Measurements from ENCODE around the gene ADAM15. TPM values are rescaled to one million over a fixed set of nuclear protein-coding genes. Genes with fewer than 3 reads are reported as not detected.

The ADAM15 gene
- total RNA-seq, 2 experiments from 2014 or later, result 54.3 to 60.5 TPM

DNA sequence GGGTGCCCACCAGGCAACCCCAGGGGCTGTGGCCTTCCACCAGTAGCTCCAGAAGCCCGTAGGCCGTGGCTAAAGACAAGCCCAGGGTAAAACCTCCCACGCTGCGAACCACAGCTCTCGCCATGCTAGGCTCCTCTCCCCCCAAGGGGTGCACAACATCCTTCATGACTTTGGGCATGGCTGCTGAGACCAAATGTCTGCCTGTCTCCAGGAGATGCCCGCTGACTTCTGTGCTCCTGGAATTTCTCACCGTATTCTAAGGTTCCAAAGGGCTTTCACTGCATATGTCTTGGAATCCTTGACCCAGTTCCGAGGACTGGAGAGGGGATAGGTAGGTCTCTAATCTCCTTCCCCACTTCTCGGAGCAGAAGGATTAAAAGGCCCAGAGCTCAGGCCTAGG is 17.6 kb upstream of the ADAM15 start, which contains the start of the genes DCST1 and DCST2:
DCST1 (plus strand) TSS at position 301 of the 400 bp plus-strand sequence. CDS start 213 bp downstream, outside the sequence.
DCST2 (minus strand) TSS at position 258 of the 400 bp plus-strand sequence; CDS start at position 178, 80 bp downstream.
- CTCF ChIA-PET, result interaction anchor here (1.0 to 2.3 kb wide), 2 partner anchors 10 to 16 kb away, joined by 4 to 6 read pairs; no protein-coding TSS in a partner anchor
- Mint-ChIP-seq H3K36me3 (no peaks in the 10 kb centered on the region), H3K4me1 (ENCODE audit: low read depth) (no peaks in the 10 kb centered on the region), H3K27ac (no peak within 1 kb of the TSS), H3K9me3 (no peaks in the 10 kb centered on the region), H3K27me3 (no peaks in the 10 kb centered on the region), H3K4me3 (no peak within 1 kb of the TSS)
- POLR2A ChIA-PET, result no interaction called here
- DNase-seq, result no peak
- intact Hi-C loops (cut with micrococcal nuclease), result no loop called here

DNA sequence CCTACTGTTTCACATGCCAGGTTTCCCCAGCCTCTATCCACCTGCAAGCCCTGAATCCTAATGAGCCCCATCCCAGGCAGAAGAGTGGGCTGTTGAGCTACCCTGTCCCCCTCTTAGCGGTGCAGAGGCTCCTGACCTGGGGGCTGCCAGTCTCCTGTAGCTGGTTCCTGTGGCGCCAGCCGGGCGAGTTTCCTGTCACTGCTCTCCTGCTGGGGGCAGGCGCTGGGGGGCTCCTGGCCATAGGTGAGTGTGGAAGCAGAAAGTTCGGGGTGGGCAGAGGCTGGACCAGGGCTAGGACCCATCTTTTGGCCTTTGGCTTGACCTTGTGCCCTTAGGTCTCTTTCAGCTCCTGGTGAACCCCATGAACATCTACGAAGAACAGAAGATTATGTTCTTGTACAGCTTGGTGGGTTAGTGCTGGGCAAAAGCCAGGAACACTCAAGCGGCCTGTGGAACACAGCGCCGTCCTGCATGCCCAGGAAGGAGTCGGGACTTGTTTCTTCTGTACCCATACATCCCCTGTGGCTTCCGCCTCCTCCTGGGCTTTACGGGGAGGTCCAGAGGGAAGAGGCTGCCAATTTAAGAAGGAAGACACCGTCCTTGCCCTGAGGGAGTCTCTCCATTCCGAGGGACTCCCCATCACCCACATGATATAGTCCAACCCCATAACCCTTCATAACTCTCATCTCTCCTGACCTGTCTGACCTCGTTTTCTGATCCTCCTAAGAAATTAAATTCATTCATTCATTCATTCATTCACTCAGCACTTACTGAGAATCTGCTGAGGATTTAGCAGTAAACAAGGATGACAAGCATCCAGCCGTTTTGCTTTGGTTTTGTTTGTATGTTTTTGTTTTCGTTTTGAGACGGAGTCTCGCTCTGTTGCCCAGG is 16.6 kb upstream of the ADAM15 start:
- Mint-ChIP-seq H3K27me3 (peaks cover 2% of the 10 kb centered on the region), H3K27ac (no peak overlapping the region), H3K4me3 (no peak overlapping the region), H3K4me1 (ENCODE audit: low read depth) (no peaks in the 10 kb centered on the region), H3K36me3 (no peaks in the 10 kb centered on the region), H3K9me3 (no peaks in the 10 kb centered on the region)
- no peak for DNase-seq
- CTCF ChIA-PET, result interaction anchor here (0.6 to 2.3 kb wide), 5 partner anchors 9 to 182 kb away, joined by 3 to 6 read pairs (median 3); partner anchors contain the start of gene ADAM15
- intact Hi-C loops (cut with micrococcal nuclease), result no loop called here
- POLR2A ChIA-PET, result no interaction called here

DNA sequence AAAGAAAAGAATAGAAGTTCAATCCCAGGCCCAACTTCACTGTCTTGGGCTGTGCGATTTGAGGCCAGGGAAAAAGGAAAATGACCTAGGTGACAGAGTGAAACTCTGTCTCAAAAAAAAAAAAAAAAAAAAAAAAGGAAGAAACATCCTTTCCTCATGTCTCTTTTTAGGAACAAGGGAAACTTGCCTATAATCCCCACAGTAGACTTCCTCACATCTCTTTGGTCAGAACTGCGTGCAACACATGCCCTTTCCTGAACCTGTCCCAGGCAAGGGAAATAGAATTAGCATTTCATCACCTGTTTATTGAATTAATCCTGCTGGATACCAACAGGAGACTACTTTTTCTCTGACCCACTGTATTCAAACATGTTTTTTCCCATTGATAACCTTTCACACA is 15.2 kb upstream of the ADAM15 start:
- H3K27me3 Mint-ChIP-seq, result peaks cover 2% of the 10 kb centered on the region
- no peak for DNase-seq
- H3K4me3 Mint-ChIP-seq, result no peak overlapping the region
- no peak overlapping the region for H3K27ac Mint-ChIP-seq
- H3K9me3 Mint-ChIP-seq, result no peaks in the 10 kb centered on the region
- H3K36me3 Mint-ChIP-seq, result no peaks in the 10 kb centered on the region
- ChIA-PET CTCF (interaction anchor here (1.0 to 2.3 kb wide), 3 partner anchors 8 to 15 kb away, joined by 3 to 6 read pairs (median 3); partner anchors contain the start of gene ADAM15), POLR2A (no interaction called here)
- intact Hi-C loops (cut with micrococcal nuclease), result no loop called here
- no peaks in the 10 kb centered on the region for H3K4me1 Mint-ChIP-seq (ENCODE audit: low read depth)

- POLR2A ChIA-PET, result no interaction called here
- DNase-seq, result no peak
- no peak overlapping the region for H3K27ac Mint-ChIP-seq
- CTCF ChIA-PET, result interaction anchor here (5.2 kb wide), 1 partner anchor 13 kb away, joined by 23 read pairs; the partner anchor contains the start of gene ADAM15
- no peaks in the 10 kb centered on the region for H3K9me3 Mint-ChIP-seq
- intact Hi-C loops (cut with micrococcal nuclease), result no loop called here
- H3K36me3 Mint-ChIP-seq, result no peaks in the 10 kb centered on the region
- H3K27me3 Mint-ChIP-seq, result peaks cover 2% of the 10 kb centered on the region
- no peaks in the 10 kb centered on the region for H3K4me1 Mint-ChIP-seq (ENCODE audit: low read depth)
- H3K4me3 Mint-ChIP-seq, result no peak overlapping the region
Measured at GRCh38 chr1:155037043-155037442, 14.1 kb upstream of the ADAM15 start.

- intact Hi-C loops (cut with micrococcal nuclease), result no loop called here
- no peak overlapping the region for H3K4me3 Mint-ChIP-seq
- no peak overlapping the region for H3K27ac Mint-ChIP-seq
- DNase-seq, result no peak
- H3K9me3 Mint-ChIP-seq, result no peaks in the 10 kb centered on the region
- H3K4me1 Mint-ChIP-seq (ENCODE audit: low read depth), result no peaks in the 10 kb centered on the region
- POLR2A ChIA-PET, result no interaction called here
- H3K36me3 Mint-ChIP-seq, result no peaks in the 10 kb centered on the region
- CTCF ChIA-PET, result interaction anchor here (1.0 to 5.2 kb wide), 3 partner anchors 12 to 43 kb away, joined by 3 to 23 read pairs (median 10); partner anchors contain the start of gene ADAM15
- H3K27me3 Mint-ChIP-seq, result peaks cover 2% of the 10 kb centered on the region
Measured at GRCh38 chr1:155037851-155038441, 13.2 kb upstream of the ADAM15 start.

GRCh38 chr1:155038602-155039307 is 12.4 kb upstream of the ADAM15 start:
- H3K36me3 Mint-ChIP-seq, result no peaks in the 10 kb centered on the region
- no peak overlapping the region for H3K4me3 Mint-ChIP-seq
- no peaks in the 10 kb centered on the region for H3K9me3 Mint-ChIP-seq
- peaks cover 2% of the 10 kb centered on the region for H3K27me3 Mint-ChIP-seq
- no peak for DNase-seq
- no peak overlapping the region for H3K27ac Mint-ChIP-seq
- ChIA-PET CTCF (interaction anchor here (0.5 to 5.2 kb wide), 6 partner anchors 12 to 166 kb away, joined by 3 to 23 read pairs (median 4); partner anchors contain the start of gene ADAM15), POLR2A (no interaction called here)
- intact Hi-C loops (cut with micrococcal nuclease), result no loop called here
- H3K4me1 Mint-ChIP-seq (ENCODE audit: low read depth), result no peaks in the 10 kb centered on the region

GRCh38 chr1:155039308-155039669 is 11.8 kb upstream of the ADAM15 start:
- Mint-ChIP-seq H3K9me3 (no peaks in the 10 kb centered on the region), H3K4me1 (ENCODE audit: low read depth) (no peaks in the 10 kb centered on the region), H3K27ac (no peak overlapping the region), H3K36me3 (no peaks in the 10 kb centered on the region), H3K27me3 (peaks cover 2% of the 10 kb centered on the region), H3K4me3 (no peak overlapping the region)
- CTCF ChIA-PET, result interaction anchor here (0.5 to 5.2 kb wide), 6 partner anchors 11 to 166 kb away, joined by 3 to 23 read pairs (median 4); partner anchors contain the start of gene ADAM15
- no peak for DNase-seq
- POLR2A ChIA-PET, result no interaction called here
- intact Hi-C loops (cut with micrococcal nuclease), result no loop called here

DNA sequence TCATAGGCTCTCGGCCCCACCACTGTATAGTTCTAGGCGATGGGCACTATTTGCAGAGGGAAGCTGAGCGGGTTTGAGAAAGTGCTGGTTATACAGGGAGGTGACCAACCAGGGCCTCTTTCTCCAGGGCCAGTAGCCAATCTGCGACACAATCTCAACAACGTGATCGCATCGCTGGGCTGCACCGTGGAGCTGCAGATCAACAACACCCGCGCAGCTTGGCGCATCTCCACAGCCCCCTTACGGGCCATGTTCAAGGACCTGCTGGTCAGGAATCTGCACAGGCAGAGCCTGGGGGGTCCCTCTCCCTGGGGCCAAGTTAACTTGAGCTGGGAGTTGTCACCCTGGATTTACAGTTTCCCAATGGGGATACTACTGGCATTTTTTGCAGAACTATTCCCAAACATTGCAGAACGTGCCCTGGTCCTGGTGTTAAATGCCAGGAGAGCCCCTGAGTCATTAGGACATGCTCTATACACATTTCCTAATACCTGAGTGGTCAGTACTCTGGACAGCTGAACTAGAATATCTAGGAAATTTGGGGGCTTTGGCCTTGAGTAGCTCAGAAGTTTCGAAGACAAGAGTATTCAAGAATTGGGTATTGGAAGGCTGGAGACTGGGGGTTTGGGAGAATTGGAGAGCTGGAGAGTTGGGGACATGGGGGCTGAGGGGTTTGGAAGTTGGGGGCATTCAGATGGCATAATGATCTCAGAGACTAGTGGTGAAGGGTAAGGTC is 10.6 kb upstream of the ADAM15 start:
- H3K27ac Mint-ChIP-seq, result no peak overlapping the region
- DNase-seq, result no peak
- no peaks in the 10 kb centered on the region for H3K36me3 Mint-ChIP-seq
- no peaks in the 10 kb centered on the region for H3K9me3 Mint-ChIP-seq
- H3K4me3 Mint-ChIP-seq, result no peak overlapping the region
- H3K4me1 Mint-ChIP-seq (ENCODE audit: low read depth), result peaks cover 7% of the 10 kb centered on the region
- ChIA-PET POLR2A (interaction anchor here (1.1 kb wide), 1 partner anchor 20 kb away, joined by 3 read pairs; no protein-coding TSS in a partner anchor), CTCF (interaction anchor here (1.0 to 15.3 kb wide), 5 partner anchors 10 to 481 kb away, joined by 3 to 245 read pairs (median 4); partner anchors contain the start of genes ADAM15 and EFNA4)
- H3K27me3 Mint-ChIP-seq, result peaks cover 2% of the 10 kb centered on the region
- intact Hi-C loops (cut with micrococcal nuclease), result no loop called here

DNA sequence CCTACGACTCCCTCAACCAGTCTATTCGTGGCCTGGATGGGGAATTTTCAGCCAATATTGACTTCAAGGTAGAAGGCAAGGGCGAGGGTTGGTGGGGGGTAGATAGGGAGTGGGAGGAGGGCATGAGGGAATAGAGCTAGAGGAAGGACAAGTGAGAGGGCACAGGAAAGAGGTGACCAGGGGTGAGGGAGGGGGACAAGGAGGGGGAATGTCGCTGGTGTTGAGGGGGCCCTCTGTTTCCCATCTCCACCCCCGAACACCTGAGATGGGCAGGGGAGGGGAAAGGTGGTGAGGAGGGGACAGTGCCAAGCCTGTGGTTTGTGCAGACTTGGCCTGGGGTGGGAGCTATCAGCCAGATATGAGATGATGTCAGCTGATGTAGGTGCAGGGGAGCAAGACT is 8.3 kb upstream of the ADAM15 start:
- POLR2A ChIA-PET, result no interaction called here

DNA sequence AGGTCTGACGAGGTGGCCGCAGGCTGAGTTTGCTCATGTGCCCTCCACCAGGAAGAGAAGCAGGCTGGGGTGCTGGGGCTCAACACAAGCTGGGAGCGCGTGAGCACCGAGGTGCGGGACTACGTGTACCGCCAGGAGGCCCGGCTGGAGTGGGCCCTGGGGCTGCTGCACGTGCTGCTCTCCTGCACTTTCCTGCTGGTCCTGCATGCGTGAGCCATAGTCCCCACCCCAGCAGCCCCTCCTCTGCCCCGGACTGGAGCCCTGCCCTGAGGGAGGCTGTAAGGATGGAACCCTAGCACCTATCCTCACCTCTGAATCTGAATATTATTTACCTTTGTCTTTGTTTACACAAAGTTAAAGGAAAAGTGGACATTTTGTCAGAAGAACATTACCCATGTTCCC is 7.8 kb upstream of the ADAM15 start:
- no peak for DNase-seq
- H3K4me1 Mint-ChIP-seq (ENCODE audit: low read depth), result peaks cover 7% of the 10 kb centered on the region
- H3K27ac Mint-ChIP-seq, result no peak overlapping the region
- H3K9me3 Mint-ChIP-seq, result no peaks in the 10 kb centered on the region
- no peaks in the 10 kb centered on the region for H3K36me3 Mint-ChIP-seq
- POLR2A ChIA-PET, result no interaction called here
- H3K27me3 Mint-ChIP-seq, result peaks cover 2% of the 10 kb centered on the region
- intact Hi-C loops (cut with micrococcal nuclease), result no loop called here
- CTCF ChIA-PET, result interaction anchor here (0.9 to 15.3 kb wide), 18 partner anchors 9 to 129 kb away, joined by 3 to 245 read pairs (median 6); partner anchors contain the start of genes DCST1, EFNA4, KRTCAP2 and PBXIP1
- no peak overlapping the region for H3K4me3 Mint-ChIP-seq

More for the DNA sequence above, 8.3 kb upstream of the ADAM15 start:
- intact Hi-C loops (cut with micrococcal nuclease), result no loop called here
- DNase-seq, result no peak
- H3K4me1 Mint-ChIP-seq (ENCODE audit: low read depth), result peaks cover 7% of the 10 kb centered on the region
- H3K27me3 Mint-ChIP-seq, result peaks cover 2% of the 10 kb centered on the region
- no peak overlapping the region for H3K4me3 Mint-ChIP-seq
- H3K36me3 Mint-ChIP-seq, result no peaks in the 10 kb centered on the region
- no peak overlapping the region for H3K27ac Mint-ChIP-seq
- H3K9me3 Mint-ChIP-seq, result no peaks in the 10 kb centered on the region
- CTCF ChIA-PET, result interaction anchor here (1.3 to 15.3 kb wide), 5 partner anchors 17 to 125 kb away, joined by 5 to 245 read pairs (median 19); partner anchors contain the start of gene EFNA4

DNA sequence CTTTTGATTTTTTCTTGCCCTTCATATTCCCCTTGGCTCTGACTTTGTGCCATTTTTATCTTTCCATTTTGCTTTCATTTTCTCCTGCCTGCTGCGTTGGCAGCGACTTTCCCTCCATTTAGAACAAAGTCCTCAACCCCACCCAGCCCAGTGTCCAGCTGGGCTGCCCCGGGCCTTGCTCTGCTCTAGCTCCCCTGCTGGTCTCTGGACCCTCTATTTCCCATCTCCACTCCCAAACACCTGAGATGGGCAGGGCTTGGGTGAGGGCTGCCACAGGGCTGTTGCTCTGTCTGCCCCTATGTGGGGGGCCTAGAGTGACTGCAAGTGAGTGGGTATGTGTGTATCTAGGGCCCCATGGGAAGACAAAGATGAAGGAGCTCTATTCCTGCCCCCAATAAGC is 7.3 kb upstream of the ADAM15 start:
- peaks cover 7% of the 10 kb centered on the region for H3K4me1 Mint-ChIP-seq (ENCODE audit: low read depth)
- POLR2A ChIA-PET, result no interaction called here
- H3K36me3 Mint-ChIP-seq, result no peaks in the 10 kb centered on the region
- intact Hi-C loops (cut with micrococcal nuclease), result loop anchor here (2.0 kb wide), 1 partner anchor 41 kb away; no protein-coding TSS in a partner anchor
- CTCF ChIA-PET, result interaction anchor here (0.9 to 15.3 kb wide), 24 partner anchors 9 to 134 kb away, joined by 3 to 245 read pairs (median 6); partner anchors contain the start of genes DCST1, EFNA3, EFNA4 and KRTCAP2
- DNase-seq, result no peak
- peaks cover 2% of the 10 kb centered on the region for H3K27me3 Mint-ChIP-seq
- no peaks in the 10 kb centered on the region for H3K9me3 Mint-ChIP-seq
- H3K4me3 Mint-ChIP-seq, result no peak overlapping the region
- H3K27ac Mint-ChIP-seq, result no peak overlapping the region
